ENCODE results near the gene GFI1B. TPM values are rescaled to one million over a fixed set of nuclear protein-coding genes. Genes with fewer than 3 reads are reported as not detected.

GFI1B gene
- total RNA-seq, 1 donor, result not detected

DNA sequence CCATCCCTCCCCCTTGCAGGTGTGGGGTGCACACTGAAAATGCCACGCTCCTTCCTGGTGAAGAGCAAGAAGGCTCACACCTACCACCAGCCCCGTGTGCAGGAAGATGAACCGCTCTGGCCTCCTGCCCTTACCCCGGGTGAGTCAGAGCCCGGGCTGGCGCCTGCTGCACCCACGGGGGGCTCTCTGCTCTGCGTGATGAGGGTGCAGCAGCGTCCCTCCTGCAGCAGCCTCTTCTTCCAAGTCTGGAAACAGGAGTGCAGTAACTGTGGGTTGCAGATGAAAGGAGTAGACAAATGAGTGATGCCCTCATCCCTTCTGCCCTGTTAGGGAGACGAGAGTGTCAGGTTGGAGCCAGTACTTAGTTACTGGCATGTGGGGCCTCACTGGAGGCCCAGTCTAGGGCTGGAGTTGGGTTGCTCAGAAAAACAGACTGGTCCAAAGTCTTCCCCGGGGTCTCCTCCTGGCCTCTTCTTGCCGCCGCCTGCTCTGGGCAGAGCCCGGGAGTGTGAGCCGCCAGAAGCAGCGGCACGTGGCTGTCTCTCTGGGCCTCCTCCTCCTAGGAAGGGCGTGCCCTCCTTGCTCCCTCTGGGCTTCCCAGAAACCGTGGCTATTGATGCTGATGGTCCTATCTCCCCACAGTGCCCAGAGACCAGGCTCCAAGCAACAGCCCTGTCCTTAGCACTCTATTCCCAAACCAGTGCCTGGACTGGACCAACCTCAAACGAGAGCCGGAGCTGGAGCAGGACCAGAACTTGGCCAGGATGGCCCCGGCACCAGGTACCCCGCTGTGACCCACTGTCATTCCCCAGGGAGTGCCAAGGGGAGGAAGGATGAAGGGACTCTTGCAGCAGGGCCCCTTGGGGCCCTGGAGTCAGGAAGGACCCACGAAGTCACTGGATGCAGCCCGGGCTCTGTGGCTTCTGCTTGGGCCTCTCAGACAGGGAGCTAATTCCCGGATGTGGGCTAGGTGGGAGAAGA is 8.4 kb downstream of the GFI1B start:
- peaks cover 34% of the 10 kb centered on the region for H3K27me3 ChIP-seq (ENCODE audit: insufficient read depth, low read length)

DNA sequence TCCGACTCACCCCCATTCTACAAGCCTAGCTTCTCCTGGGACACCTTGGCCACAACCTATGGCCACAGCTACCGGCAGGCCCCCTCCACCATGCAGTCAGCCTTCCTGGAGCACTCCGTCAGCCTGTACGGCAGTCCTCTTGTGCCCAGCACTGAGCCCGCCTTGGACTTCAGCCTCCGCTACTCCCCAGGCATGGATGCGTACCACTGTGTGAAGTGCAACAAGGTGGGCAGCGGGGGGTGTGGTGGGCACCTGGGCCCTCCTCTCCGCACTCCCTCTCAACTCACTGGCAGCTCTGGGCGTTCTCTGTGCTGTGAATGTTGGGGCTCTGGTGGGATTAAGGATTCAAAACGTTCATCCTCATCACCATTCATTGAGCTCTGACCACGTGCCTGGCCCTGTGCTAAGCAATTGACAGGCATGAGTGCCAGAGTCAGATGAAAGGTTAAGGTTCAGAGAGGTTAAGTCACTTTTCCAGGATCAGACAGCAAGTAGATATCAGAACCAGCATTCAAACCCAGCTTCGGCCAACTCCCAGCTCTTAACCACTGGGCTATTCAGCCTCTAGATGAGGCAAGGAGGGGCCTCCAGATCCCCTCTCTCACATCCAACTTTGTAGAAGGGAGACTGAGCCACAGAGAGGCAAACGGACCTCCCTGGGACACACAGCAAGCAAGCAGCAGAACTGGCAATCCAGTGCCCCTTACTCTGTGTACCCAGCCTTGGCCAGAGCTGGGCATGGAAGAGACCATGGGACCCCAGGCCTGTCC is 9.9 kb downstream of the GFI1B start:
- Histone ChIP-seq H3K9me3 (ENCODE audit: low read depth, low read length) (no peaks in the 10 kb centered on the region), H3K4me2 (ENCODE audit: insufficient read depth, low read length) (no peak overlapping the region), H3K79me2 (ENCODE audit: insufficient read depth, low read length) (no peaks in the 10 kb centered on the region), H3K27me3 (ENCODE audit: insufficient read depth, low read length) (peaks cover 42% of the 10 kb centered on the region), H3K4me3 (ENCODE audit: insufficient read depth, low read length) (no peak overlapping the region), H2AFZ (ENCODE audit: low read length) (no peak overlapping the region), H3K36me3 (ENCODE audit: insufficient read depth, low read length) (no peaks in the 10 kb centered on the region), H3K4me1 (ENCODE audit: insufficient read depth, low read length) (no peaks in the 10 kb centered on the region), H4K20me1 (ENCODE audit: insufficient read depth, low read length) (no peaks in the 10 kb centered on the region), H3K27ac (ENCODE audit: low read depth, low read length) (no peak overlapping the region)
- DNase-seq (ENCODE audit: insufficient read length, low spot score, missing footprints), result peak; percentile 23
- TF ChIP-seq, protein P1, sequence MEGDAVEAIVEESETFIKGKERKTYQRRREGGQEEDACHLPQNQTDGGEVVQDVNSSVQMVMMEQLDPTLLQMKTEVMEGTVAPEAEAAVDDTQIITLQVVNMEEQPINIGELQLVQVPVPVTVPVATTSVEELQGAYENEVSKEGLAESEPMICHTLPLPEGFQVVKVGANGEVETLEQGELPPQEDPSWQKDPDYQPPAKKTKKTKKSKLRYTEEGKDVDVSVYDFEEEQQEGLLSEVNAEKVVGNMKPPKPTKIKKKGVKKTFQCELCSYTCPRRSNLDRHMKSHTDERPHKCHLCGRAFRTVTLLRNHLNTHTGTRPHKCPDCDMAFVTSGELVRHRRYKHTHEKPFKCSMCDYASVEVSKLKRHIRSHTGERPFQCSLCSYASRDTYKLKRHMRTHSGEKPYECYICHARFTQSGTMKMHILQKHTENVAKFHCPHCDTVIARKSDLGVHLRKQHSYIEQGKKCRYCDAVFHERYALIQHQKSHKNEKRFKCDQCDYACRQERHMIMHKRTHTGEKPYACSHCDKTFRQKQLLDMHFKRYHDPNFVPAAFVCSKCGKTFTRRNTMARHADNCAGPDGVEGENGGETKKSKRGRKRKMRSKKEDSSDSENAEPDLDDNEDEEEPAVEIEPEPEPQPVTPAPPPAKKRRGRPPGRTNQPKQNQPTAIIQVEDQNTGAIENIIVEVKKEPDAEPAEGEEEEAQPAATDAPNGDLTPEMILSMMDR (IDR thresholded peaks at IDR 0.05; ENCODE audit: extremely low read depth, low read depth, low read length), result no peak

More for the DNA sequence above, 8.4 kb downstream of the GFI1B start:
- Histone ChIP-seq H3K4me2 (ENCODE audit: insufficient read depth, low read length) (no peak overlapping the region), H3K79me2 (ENCODE audit: insufficient read depth, low read length) (no peaks in the 10 kb centered on the region), H3K27ac (ENCODE audit: low read depth, low read length) (no peak overlapping the region), H2AFZ (ENCODE audit: low read length) (no peak overlapping the region), H3K36me3 (ENCODE audit: insufficient read depth, low read length) (no peaks in the 10 kb centered on the region), H3K9me3 (ENCODE audit: low read depth, low read length) (no peaks in the 10 kb centered on the region), H4K20me1 (ENCODE audit: insufficient read depth, low read length) (no peaks in the 10 kb centered on the region), H3K4me3 (ENCODE audit: insufficient read depth, low read length) (no peak overlapping the region), H3K4me1 (ENCODE audit: insufficient read depth, low read length) (no peaks in the 10 kb centered on the region)
- TF ChIP-seq, protein P1 (IDR thresholded peaks at IDR 0.05; ENCODE audit: extremely low read depth, low read depth, low read length), result no peak
- DNase-seq (ENCODE audit: insufficient read length, low spot score, missing footprints), result peak; percentile 92

DNA sequence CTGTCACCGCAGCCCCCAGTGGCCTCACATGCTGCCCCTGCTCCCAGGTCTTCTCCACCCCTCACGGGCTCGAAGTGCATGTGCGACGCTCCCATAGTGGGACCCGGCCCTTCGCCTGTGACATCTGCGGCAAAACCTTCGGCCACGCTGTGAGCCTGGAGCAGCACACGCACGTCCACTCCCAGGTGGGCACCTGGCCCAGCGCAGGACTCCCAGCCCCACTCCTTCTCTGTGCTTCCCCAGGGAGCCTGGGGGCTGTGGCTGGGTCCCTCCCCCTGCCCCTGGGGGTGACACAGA is 10.5 kb downstream of the GFI1B start:
- TF ChIP-seq, protein P1 (IDR thresholded peaks at IDR 0.05; ENCODE audit: extremely low read depth, low read depth, low read length), result no peak
- peak; percentile 78 for DNase-seq (ENCODE audit: insufficient read length, low spot score, missing footprints)

More for the DNA sequence above, 10.5 kb downstream of the GFI1B start:
- Histone ChIP-seq H3K9me3 (ENCODE audit: low read depth, low read length) (no peaks in the 10 kb centered on the region), H3K79me2 (ENCODE audit: insufficient read depth, low read length) (no peaks in the 10 kb centered on the region), H3K27me3 (ENCODE audit: insufficient read depth, low read length) (peaks cover 42% of the 10 kb centered on the region), H3K4me2 (ENCODE audit: insufficient read depth, low read length) (no peak overlapping the region), H3K4me3 (ENCODE audit: insufficient read depth, low read length) (no peak overlapping the region), H4K20me1 (ENCODE audit: insufficient read depth, low read length) (no peaks in the 10 kb centered on the region), H3K36me3 (ENCODE audit: insufficient read depth, low read length) (no peaks in the 10 kb centered on the region), H3K4me1 (ENCODE audit: insufficient read depth, low read length) (no peaks in the 10 kb centered on the region), H3K27ac (ENCODE audit: low read depth, low read length) (no peak overlapping the region), H2AFZ (ENCODE audit: low read length) (no peak overlapping the region)

All from osteoblast (primary cell).